HG03175 (cell line): Measurements from ENCODE around the gene NDST3.
"Not testable (repeated sequence)": the region's sequence is repeated elsewhere in the genome, so short reads cannot be mapped to it uniquely, and the experiment has no call there.

Source experiments
- ATAC-seq: cut with Tn5 transposase; IDR thresholded peaks from one replicate; pipeline ENCODE4 v1.9.1; 2021; ENCODE audit warnings: mild to moderate bottlenecking, moderate library complexity; ENCODE audit not compliant: unreplicated experiment

Gene NDST3

DNA sequence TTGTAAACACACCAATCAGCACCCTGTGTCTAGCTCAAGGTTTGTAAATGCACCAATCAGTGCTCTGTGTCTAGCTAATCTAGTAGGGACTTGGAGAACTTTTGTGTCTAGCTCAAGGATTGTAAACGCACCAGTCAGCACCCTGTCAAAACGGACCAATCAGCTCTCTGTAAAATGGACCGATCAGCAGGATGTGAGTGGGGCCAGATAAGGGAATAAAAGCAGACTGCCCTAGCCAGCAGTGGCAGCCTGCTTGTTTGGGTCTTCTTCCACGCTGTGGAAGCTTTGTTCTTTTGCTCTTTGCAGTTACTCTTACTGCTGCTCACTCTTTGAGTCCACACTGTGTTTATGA, 231.8 kb downstream of the NDST3 start:
- ATAC-seq: not testable (repeated sequence)

GRCh38 chr4:118268780-118269179, 234.5 kb downstream of the NDST3 start:
- ATAC-seq: no peak

DNA sequence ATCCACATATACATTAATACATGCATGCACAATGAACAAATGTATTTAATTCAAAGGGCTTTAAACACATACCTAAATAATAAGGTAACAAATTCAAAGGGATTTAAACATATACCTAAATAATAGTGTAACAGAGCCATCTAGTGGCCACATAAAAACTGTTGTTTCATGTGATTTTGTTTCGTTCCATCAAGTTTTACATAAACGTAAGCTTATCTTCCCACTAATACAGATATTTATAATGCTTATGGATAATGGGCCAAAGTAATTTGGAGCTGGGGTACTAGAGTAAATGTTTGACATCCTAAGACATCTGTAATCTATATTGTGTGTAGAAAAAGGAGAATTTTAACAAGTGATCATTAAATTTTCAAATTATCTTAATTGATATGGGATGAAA, 236.2 kb downstream of the NDST3 start:
- peak; percentile 61 for ATAC-seq

DNA sequence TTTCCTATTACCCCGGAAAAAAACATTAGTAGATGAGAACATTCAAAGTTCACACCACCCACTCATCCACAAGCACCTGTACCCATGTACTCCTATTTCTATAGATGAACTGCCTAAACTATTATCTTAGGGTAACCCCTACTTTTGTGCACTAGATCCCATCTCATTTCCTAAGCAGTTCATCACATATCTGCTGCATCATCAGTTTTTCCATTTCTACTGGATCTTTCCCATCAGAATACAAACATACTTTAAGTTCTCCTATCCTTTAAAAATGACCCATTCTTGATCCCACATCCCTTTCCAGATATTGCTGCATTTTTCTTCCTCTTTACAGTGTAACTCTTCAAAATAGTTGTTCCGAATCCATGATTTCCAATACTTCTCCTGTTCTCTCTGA, 237.5 kb downstream of the NDST3 start:
- no peak for ATAC-seq

GRCh38 chr4:118273642-118274041, 239.4 kb downstream of the NDST3 start:
- no peak for ATAC-seq

DNA sequence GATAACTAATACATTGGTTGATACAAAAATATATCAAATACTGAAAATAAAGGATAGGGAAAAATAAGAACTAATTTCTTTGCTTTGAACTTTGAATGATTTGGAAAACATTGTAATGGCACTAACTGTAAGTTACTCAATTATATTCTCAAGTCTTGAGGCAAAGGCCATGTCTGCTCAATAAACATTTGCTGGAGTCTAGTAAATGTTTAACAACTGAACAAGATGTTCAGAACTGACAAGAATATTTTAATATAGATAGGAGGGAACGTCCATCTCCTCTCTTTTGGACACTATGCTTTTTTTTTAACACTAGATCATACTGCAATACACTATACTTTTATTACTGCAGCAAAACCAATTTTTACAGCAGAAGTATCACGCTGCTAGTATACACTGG, 242.3 kb downstream of the NDST3 start:
- no peak for ATAC-seq

- no peak for ATAC-seq
These were observed 243.0 kb downstream of the NDST3 start for GRCh38 chr4:118277243-118277642.

GRCh38 chr4:118278473-118279274, 244.4 kb downstream of the NDST3 start:
- ATAC-seq: peak; percentile 93

GRCh38 chr4:118279328-118279727, 245.0 kb downstream of the NDST3 start:
- no peak for ATAC-seq

- ATAC-seq: no peak
These were observed 245.7 kb downstream of the NDST3 start for GRCh38 chr4:118279920-118280432.

DNA sequence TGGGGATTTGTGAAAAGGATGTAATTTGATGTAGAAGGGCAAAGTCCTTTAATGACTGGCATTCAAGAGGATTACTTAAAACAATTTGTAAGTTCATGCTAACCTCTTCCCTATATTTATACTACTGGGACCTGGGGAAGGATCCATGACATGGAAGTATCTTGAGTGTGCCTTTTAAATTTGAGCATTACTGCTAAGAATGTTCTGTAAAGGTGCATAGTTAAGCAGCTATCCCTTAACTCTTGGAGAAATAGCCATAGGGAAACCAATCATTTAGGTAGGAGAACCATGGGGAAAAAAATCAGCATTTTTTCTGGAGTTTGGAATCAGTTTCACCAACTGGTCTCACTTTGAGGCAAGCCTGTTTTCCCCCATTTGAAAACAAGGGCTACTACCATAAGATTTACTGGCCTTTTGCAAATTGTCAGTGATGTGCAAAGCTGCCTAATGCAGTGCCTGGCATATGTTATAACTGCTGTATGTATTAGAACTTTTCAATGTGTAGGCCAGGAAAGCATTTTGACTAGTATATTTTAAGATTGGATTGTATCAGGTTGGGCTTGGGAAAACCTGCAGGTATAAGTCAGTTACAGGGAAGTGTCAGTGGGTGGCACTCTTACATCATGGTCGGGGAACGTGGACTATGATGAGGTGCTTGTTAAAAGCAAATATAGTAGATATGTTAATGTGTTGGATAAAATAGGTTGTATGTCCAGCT, 246.4 kb downstream of the NDST3 start:
- no peak for ATAC-seq

- no peak for ATAC-seq
These were observed 247.5 kb downstream of the NDST3 start for GRCh38 chr4:118281611-118282442.

GRCh38 chr4:118282692-118283091, 248.4 kb downstream of the NDST3 start:
- no peak for ATAC-seq

DNA sequence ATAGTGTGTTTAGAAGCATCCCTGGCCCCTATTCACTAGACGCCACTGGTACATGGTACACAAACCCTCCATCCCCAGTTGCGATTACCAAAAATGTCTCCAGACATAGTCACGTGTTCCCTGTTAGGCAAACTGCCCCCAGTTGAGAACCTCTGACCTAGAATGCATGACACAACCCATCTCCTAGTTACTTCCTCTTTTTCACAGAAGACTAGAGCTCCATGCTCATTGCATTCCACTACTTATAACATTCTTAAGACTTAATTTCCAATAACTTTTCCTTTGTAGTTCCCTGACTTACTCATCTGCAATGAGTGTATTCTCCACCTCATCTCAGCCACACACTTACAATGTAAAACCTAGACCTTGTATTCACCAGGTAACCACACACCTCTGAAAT, 249.9 kb downstream of the NDST3 start:
- peak; percentile 70 for ATAC-seq

DNA sequence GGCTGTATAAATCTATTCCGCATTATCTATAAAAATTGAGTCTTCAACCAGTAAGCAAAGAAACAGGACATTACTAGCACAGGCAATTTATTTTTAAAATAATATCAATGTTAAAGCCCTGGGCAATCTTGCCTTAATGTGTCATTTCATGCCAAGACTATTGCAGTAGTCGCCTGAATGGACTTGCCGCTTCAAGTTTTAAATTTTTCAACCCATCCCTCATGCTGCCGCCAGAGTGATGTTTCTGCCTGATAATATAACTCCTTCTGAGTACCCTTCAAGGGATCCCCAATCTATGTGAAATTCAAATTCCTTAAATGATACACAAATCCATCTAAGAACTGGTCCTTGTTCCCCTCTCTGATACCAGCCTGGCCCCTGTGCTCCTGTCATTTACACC, 251.6 kb downstream of the NDST3 start:
- no peak for ATAC-seq

- ATAC-seq: no peak
These were observed 252.4 kb downstream of the NDST3 start for GRCh38 chr4:118286685-118287084.

DNA sequence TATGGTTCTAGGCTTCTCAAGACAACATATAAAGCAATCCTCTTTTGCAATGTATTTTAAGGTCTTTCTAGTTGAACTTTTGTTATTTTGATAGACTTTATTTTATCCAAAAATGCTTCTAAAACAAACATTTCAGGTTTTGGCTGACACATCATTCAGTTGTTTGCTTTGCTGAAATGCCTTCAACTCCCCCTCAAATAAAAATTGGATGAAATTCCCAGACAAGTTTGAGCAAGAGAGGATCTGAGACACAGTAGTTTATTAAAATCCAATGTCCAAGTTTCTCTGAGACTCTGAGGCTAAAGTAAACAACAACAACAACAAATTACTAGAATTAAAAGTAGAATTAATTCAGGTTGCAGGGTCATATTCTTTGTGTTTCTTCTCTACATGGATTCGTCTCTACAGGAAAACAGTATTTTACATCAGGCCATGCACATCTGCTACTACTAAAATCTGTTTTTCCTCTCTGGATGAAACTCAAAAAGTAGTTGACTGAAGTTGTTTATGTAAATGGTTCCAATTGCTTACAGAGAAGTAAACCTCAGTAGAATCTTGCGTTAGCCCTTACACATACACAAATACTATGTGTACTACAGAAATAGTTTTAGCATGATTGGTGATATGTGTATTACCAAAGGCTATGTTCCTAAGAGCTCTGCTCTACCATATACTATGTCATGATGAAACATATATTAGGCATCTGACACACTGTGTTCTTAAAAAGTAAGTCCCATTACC, 253.6 kb downstream of the NDST3 start:
- no peak for ATAC-seq

- ATAC-seq: no peak
These were observed 255.5 kb downstream of the NDST3 start for GRCh38 chr4:118289794-118290193.

GRCh38 chr4:118290951-118291350, 256.7 kb downstream of the NDST3 start:
- ATAC-seq: no peak

GRCh38 chr4:118296729-118297128, 262.4 kb downstream of the NDST3 start:
- ATAC-seq: no peak

DNA sequence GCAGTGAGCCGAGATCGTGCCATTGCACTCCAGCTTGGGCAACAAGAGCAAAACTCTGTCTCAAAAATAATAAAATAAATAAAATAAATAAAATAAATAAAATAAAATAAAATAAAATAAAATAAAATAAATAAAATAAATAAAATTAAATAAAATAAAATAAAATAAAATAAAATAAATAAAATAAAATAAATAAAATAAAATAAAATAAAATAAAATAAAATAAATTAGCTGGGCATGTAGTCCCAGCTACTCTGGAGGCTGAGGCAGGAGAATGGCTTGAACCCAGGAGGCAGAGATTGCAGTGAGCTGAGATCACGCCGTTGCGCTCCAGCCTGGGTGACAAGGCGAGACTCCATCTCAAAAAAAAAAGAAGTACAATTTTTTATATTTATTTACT, 265.3 kb downstream of the NDST3 start:
- not testable (repeated sequence) for ATAC-seq
